CD4-positive, alpha-beta T cell (primary cell): ENCODE results near the gene ITPRID2. TPM values are rescaled to one million over a fixed set of nuclear protein-coding genes. Genes with fewer than 3 reads are reported as not detected.

ENCODE experiments used
- ATAC-seq: fragments of 200-7000 bp; cut with Tn5 transposase; one replicate; pipeline ENCODE4 v1.10.0; 2022; ENCODE audit warnings: mild to moderate bottlenecking; ENCODE audit not compliant: poor library complexity
- CTCF ChIA-PET: fragments of 350-600 bp; sonication (Branson Sonifier 250); formaldehyde crosslinking; loops from one replicate; lab custom pipeline; 2021; ENCODE audit warnings: antibody characterized with exemption, inconsistent platforms; lab: Charles Lee
- POLR2A ChIA-PET: fragments of 350-600 bp; sonication (Branson Sonifier 250); formaldehyde crosslinking; loops from one replicate; lab custom pipeline; 2021; ENCODE audit warnings: antibody characterized with exemption, inconsistent platforms; lab: Charles Lee
- DNase-seq, 14 experiments: peaks; one replicate each; pipeline ENCODE4 v3.0.0-alpha.2; 2013 to 2020; ENCODE audit warnings: mixed read lengths in 2 of 14
- H3K27ac ChIP-seq, 2 donors: one replicate each; pipeline versions ENCODE4 v1.5.1 to v1.7.0; 2013; ENCODE audit warnings: low read length in 2 of 2, low read depth in 1 of 2, mild to moderate bottlenecking in 1 of 2
- H3K27me3 ChIP-seq, 2 experiments: 1 replicate in 1 of 2; 2 replicates in 1 of 2; pipeline versions ENCODE4 v1.6.1 to v1.7.0; 2013; ENCODE audit warnings: low read length in 2 of 2, control low read depth in 1 of 2, mild to moderate bottlenecking in 1 of 2, moderate library complexity in 1 of 2; ENCODE audit not compliant: insufficient read depth in 2 of 2, control insufficient read depth in 1 of 2
- H3K36me3 ChIP-seq: one replicate; pipeline ENCODE4 v1.6.1; 2013; ENCODE audit warnings: low read length, control low read depth; ENCODE audit not compliant: insufficient read depth
- H3K4me1 ChIP-seq: one replicate; pipeline ENCODE4 v1.6.1; 2013; ENCODE audit warnings: low read length, control low read depth; ENCODE audit not compliant: insufficient read depth
- H3K4me3 ChIP-seq: one replicate; pipeline ENCODE4 v1.5.1; 2013; ENCODE audit warnings: mild to moderate bottlenecking, low read length, moderate library complexity
- H3K9me3 ChIP-seq, 2 experiments: 1 replicate in 1 of 2; 2 replicates in 1 of 2; pipeline versions ENCODE4 v1.6.1 to v1.7.0; 2013; ENCODE audit warnings: low read length in 2 of 2, mild to moderate bottlenecking in 2 of 2, control low read depth in 1 of 2, moderate library complexity in 1 of 2; ENCODE audit not compliant: control insufficient read depth in 1 of 2, insufficient read depth in 1 of 2
- H3K27ac Mint-ChIP-seq: one replicate; pipeline ENCODE4 v1.8.0; 2020; ENCODE audit warnings: mixed read lengths
- H3K27me3 Mint-ChIP-seq: one replicate; pipeline ENCODE4 v1.8.0; 2021; ENCODE audit warnings: mixed read lengths
- H3K36me3 Mint-ChIP-seq: one replicate; pipeline ENCODE4 v1.8.0; 2021; ENCODE audit warnings: low read depth, mixed read lengths
- H3K4me1 Mint-ChIP-seq: one replicate; pipeline ENCODE4 v1.8.0; 2021; ENCODE audit warnings: low read depth, mixed read lengths
- H3K4me3 Mint-ChIP-seq: one replicate; pipeline ENCODE4 v1.8.0; 2020; ENCODE audit warnings: mild to moderate bottlenecking, mixed read lengths
- H3K9me3 Mint-ChIP-seq: one replicate; pipeline ENCODE4 v1.8.0; 2020; ENCODE audit warnings: mixed read lengths
- CTCF ChIP-seq: fragments of 200-600 bp; IDR thresholded peaks from one replicate; pipeline ENCODE4 v1.8.0; 2022; ENCODE audit warnings: antibody characterized with exemption, mild to moderate bottlenecking
- intact Hi-C, 2 experiments: fragments of 100-400 bp; cut with DNase I in 1 of 2; cut with micrococcal nuclease in 1 of 2; formaldehyde crosslinking; loops; one replicate each; pipeline versions ENCODE4 v1.15.1 to v1.9.0; 2023 to 2025; cut with DNase I, micrococcal nuclease
- total RNA-seq, 174 experiments: library from RNA in 2 of 174; stranded (reverse) in 2 of 174; gene quantifications; one replicate each; pipeline ENCODE4 v1.2.3 and lab custom pipeline; 2021 to 2026

Gene ITPRID2
- total RNA-seq, 2 experiments from 2014 or later: 75.8 to 79.7 TPM

- H3K27ac ChIP-seq: no peak overlapping the region
- H3K27me3 Mint-ChIP-seq: no peaks in the 10 kb centered on the region
- DNase-seq: no peak
- no peaks in the 10 kb centered on the region for H3K9me3 Mint-ChIP-seq
- no peak overlapping the region for H3K27ac Mint-ChIP-seq
- no peaks in the 10 kb centered on the region for H3K4me1 ChIP-seq
- H3K9me3 ChIP-seq: no peaks in the 10 kb centered on the region
- no peak for TF ChIP-seq CTCF
- intact Hi-C loops: no loop called here
- no peaks in the 10 kb centered on the region for H3K4me1 Mint-ChIP-seq
- no peak overlapping the region for H3K4me3 ChIP-seq
- H3K36me3 ChIP-seq: peaks cover 47% of the 10 kb centered on the region
- CTCF ChIA-PET: no interaction called here
- ATAC-seq: no peak
- POLR2A ChIA-PET: no interaction called here
- H3K36me3 Mint-ChIP-seq: peaks cover 67% of the 10 kb centered on the region
- H3K27me3 ChIP-seq: no peaks in the 10 kb centered on the region
- H3K4me3 Mint-ChIP-seq: no peak overlapping the region
These were observed 20.3 kb downstream of the ITPRID2 start for GRCh38 chr2:181911830-181912229.

GRCh38 chr2:181915102-181915501 lies 23.6 kb downstream of the ITPRID2 start:
- Histone ChIP-seq H3K4me1 (no peaks in the 10 kb centered on the region), H3K36me3 (peaks cover 48% of the 10 kb centered on the region), H3K9me3 (no peaks in the 10 kb centered on the region), H3K4me3 (no peak overlapping the region), H3K27me3 (no peaks in the 10 kb centered on the region), H3K27ac (no peak overlapping the region)
- no peak for TF ChIP-seq CTCF
- POLR2A ChIA-PET: no interaction called here
- intact Hi-C loops: no loop called here
- CTCF ChIA-PET: no interaction called here
- no peak overlapping the region for H3K27ac Mint-ChIP-seq
- peaks cover 86% of the 10 kb centered on the region for H3K36me3 Mint-ChIP-seq
- DNase-seq (no peak), ATAC-seq (no peak)
- no peaks in the 10 kb centered on the region for H3K4me1 Mint-ChIP-seq
- H3K9me3 Mint-ChIP-seq: no peaks in the 10 kb centered on the region
- H3K27me3 Mint-ChIP-seq: no peaks in the 10 kb centered on the region
- H3K4me3 Mint-ChIP-seq: no peak overlapping the region

- ATAC-seq: no peak
- H3K9me3 Mint-ChIP-seq: no peaks in the 10 kb centered on the region
These were observed 25.5 kb downstream of the ITPRID2 start for GRCh38 chr2:181916726-181917718.

More at GRCh38 chr2:181916726-181917718, 25.5 kb downstream of the ITPRID2 start:
- Histone ChIP-seq H3K36me3 (peaks cover 44% of the 10 kb centered on the region), H3K9me3 (no peaks in the 10 kb centered on the region), H3K27ac (no peak overlapping the region), H3K4me3 (no peak overlapping the region), H3K4me1 (no peaks in the 10 kb centered on the region), H3K27me3 (no peaks in the 10 kb centered on the region)
- Mint-ChIP-seq H3K27ac (no peak overlapping the region), H3K27me3 (no peaks in the 10 kb centered on the region), H3K4me1 (no peaks in the 10 kb centered on the region), H3K4me3 (no peak overlapping the region), H3K36me3 (peaks cover 72% of the 10 kb centered on the region)
- ChIA-PET CTCF (no interaction called here), POLR2A (no interaction called here)
- TF ChIP-seq CTCF: no peak
- intact Hi-C loops: no loop called here
- DNase-seq: no peak
